ENCODE data around the gene KRTAP5-7.
"Not testable (repeated sequence)": the region's sequence is repeated elsewhere in the genome, so short reads cannot be mapped to it uniquely, and the experiment has no call there.

Gene KRTAP5-7

GRCh38 chr11:71564430-71564829 is 37.4 kb downstream of the KRTAP5-7 start:
- DNase-seq, result no peak

GRCh38 chr11:71565263-71565662 is 38.2 kb downstream of the KRTAP5-7 start, which contains the start of gene KRTAP5-10:
TSS of gene KRTAP5-10 (plus strand) at chr11:71565563. CDS start at chr11:71565588, 25 bp downstream.
- no peak for DNase-seq

- no peak for DNase-seq
These were observed 39.1 kb downstream of the KRTAP5-7 start for GRCh38 chr11:71566081-71566620.

GRCh38 chr11:71566626-71567599 is 39.8 kb downstream of the KRTAP5-7 start:
- not testable (repeated sequence) for DNase-seq

GRCh38 chr11:71567633-71568032 is 40.6 kb downstream of the KRTAP5-7 start:
- DNase-seq, result not testable (repeated sequence)

GRCh38 chr11:71568704-71569349 is 41.8 kb downstream of the KRTAP5-7 start:
- DNase-seq, result no peak

- not testable (repeated sequence) for DNase-seq
These were observed 44.2 kb downstream of the KRTAP5-7 start for GRCh38 chr11:71571101-71571850.

GRCh38 chr11:71572811-71573210 is 45.7 kb downstream of the KRTAP5-7 start:
- no peak for DNase-seq

- DNase-seq, result no peak
These were observed 47.4 kb downstream of the KRTAP5-7 start for GRCh38 chr11:71574418-71574817.

GRCh38 chr11:71575723-71576424 is 48.8 kb downstream of the KRTAP5-7 start:
- DNase-seq, result no peak

- DNase-seq, result not testable (repeated sequence)
These were observed 49.8 kb downstream of the KRTAP5-7 start for GRCh38 chr11:71576688-71577465.

- DNase-seq, result no peak
These were observed 50.5 kb downstream of the KRTAP5-7 start for GRCh38 chr11:71577469-71578004.

Data from GDM1 (cell line).